HG02678 (cell line): Measurements from ENCODE around the gene ZBTB46.

Experiments
- ATAC-seq: cut with Tn5 transposase; IDR thresholded peaks from one replicate; pipeline ENCODE4 v1.9.1; 2021; ENCODE audit warnings: mild to moderate bottlenecking, moderate library complexity; ENCODE audit not compliant: unreplicated experiment

The ZBTB46 gene

DNA sequence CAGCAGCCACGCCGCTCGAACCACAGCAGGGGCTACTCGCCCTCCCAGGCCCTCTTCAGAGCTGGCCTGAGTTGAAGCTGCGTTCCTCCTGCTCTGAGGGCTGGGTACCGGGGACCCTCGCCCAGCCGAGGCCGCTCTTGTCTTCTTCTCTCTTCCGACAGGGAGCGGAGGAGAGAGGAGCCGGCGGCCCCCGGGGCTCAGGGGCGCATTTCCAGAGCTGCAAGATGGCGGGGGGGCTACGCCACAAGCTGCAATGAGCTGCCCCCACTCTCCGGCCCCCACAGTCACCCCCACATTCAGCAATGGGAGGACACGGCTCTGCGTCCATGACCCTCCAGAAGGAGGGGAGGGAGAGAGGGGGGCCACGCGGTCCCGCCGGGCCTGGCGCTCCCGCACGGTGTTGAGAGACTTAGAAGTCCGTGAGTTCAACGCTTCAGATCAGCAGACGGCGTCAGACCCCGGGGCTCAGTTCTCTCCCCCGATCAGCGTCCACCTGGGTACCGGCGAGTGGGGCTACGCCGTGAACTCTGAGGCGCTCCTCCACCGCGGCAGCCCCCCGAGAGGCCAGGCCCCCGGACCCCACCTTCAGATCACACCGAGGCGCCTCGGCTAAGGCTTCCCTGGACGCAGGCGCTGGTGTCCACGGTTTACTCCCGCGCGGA lies 59.9 kb downstream of the ZBTB46 start:
- ATAC-seq = no peak

DNA sequence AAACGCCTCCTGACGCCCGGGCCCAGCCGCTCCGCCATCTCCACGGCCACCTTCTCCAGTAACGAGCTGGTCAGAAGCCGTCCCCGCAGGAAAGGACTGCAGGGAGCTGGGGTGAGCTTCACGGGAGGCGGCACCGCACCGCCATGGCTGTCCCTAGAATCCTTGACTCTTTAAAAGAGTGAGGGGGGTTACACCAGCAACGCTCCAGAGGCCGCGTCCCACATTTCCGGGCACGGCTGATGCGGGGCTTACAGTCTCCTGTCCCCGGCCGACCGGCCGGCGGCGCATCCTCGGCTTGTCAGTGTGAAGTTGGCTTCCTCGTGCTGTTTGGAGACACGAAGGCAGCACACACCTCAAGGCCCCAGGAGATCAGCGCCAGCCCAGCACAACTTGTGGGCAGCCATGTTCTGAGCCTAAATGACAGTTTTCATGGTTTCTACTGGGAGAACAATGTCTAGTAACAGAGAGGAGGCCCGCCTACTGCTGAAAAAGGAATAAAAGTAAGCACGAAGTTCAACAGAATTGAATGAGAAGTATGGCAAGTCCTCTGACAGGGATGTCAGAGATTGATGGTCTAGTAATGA lies 61.1 kb downstream of the ZBTB46 start:
- ATAC-seq = no peak

DNA sequence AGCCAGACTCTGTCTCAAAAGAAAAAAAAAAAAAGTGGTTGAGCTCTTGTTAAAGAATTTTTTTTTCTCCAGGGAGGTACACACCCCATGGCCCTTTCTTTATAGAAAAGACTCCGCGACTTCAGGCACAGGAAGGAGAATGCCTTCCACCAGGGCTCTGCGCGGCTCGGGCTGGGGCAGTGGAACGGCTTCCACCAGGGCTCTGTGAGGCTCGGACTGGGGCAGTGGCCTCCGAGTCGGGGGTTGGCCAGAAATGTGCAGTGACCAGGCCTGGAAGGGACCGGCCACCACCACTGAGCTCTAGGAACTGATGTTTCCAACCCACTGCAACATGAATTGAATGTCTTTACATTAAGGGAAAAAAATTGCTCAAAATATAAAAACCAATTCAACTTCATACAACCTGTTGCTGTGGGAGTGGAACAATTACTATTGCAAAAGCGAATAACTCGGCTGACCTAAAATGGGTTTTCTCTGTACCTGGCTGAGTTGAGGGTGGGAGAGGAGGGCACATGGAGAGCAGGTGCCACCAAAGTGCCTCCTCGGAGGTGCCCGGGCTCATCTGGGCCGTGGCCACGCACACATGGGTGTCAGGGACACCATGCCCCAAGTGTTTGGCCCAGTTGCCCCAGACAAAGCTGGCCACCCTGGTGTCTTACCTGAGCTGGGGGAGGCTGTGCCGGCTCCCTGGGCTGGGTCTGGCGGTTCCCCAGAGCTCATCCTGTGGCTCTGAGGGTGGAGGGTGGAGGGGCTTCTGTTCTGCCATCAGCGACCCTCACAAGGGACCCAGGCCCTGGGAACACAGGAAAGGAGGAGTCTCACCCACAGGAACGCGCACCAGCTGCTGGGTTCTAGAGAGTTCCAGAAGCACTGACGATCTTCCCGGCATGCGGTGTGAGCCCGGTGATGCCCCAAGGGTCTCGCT lies 62.2 kb downstream of the ZBTB46 start:
- no peak for ATAC-seq

DNA sequence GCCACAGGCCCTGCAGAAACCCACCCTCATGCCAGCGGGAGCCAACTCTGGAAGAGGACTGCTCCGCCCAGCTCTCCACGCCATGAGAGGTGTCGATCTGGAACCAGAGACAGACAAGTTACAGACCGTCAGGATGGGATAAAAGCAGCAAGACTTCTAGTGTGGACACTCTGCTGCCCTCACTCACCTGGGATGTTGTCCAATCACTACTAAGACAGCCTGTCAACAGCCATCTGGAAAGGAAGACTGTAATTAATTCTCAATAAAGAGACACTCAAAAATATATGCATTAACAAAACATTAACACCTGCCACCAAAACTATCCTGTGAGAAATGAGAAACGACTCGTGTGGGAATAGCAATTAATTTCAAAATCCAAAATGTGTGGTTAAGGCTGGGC lies 63.2 kb downstream of the ZBTB46 start:
- ATAC-seq = no peak

DNA sequence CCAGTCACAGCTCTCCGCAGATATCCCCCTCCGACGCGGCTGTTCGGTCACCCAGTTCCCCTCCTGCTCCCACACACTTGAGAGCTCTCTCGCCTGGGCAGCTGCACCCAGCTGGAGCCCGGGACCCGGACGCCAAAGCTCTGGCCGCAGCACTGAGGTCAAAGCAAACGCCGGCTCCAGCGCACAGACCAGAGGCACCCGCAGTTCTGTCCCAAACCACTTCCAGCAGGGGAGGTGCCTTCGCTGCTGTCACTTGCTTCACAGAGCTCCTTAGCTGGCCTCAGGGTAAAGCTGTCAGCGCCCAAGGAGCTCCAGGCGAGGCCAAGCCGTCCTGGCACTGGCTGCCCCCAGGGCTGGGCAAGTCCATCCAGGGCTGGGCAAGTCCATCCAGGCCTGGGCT lies 63.6 kb downstream of the ZBTB46 start:
- no peak for ATAC-seq

DNA sequence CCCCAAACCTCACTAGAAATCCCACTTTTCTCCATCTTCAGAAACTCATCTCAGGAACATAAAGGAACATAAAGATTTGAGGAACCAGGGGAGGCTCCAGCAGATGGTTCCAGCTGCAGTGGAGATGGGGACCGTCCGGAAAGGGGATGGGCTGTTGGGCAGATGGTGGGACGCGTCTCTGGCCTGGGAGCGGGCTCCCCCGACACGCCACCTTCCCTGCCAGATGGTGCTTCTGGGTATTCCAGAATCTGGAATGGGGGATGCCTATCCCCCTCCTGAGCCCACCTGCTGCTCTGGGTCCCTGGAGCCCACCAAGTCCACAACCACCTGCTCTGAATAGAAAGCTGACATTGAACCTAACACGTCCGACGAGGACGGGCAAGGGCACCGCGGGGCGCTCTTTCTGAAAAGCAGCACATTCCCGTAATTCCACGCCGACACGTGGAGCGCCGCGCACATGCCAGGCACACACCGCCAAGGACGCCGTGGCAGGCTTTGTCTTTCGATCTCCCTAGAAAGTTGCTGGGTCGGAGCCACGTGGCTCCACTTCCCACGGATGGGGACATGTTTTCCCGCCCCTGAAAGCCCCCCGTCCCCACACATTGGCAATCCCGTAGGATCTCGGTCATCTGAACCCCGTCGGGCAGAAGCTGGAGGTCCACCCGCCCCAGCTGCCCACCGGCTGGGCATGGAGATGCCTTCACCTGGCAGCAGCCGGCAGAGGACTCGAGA lies 64.2 kb downstream of the ZBTB46 start:
- ATAC-seq = no peak

DNA sequence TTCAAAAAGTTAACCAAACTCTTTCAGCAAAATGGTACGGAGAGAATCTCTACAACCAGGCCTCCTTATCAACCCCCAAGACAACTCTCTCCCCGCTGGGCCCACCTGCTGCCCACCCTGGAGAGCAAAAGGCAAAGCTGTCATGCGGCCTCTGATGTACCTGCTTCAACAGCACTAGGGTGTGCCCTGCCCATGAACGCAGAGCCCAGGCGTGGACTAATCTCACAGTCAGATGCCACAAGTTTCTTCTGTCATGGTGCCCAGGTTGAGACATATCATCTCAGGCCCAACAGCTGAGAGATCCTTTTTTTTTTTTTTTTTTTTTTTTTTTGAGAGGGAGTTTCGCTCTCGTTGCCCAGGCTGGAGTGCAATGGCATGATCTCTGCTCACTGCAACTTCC lies 65.2 kb downstream of the ZBTB46 start:
- ATAC-seq = no peak

DNA sequence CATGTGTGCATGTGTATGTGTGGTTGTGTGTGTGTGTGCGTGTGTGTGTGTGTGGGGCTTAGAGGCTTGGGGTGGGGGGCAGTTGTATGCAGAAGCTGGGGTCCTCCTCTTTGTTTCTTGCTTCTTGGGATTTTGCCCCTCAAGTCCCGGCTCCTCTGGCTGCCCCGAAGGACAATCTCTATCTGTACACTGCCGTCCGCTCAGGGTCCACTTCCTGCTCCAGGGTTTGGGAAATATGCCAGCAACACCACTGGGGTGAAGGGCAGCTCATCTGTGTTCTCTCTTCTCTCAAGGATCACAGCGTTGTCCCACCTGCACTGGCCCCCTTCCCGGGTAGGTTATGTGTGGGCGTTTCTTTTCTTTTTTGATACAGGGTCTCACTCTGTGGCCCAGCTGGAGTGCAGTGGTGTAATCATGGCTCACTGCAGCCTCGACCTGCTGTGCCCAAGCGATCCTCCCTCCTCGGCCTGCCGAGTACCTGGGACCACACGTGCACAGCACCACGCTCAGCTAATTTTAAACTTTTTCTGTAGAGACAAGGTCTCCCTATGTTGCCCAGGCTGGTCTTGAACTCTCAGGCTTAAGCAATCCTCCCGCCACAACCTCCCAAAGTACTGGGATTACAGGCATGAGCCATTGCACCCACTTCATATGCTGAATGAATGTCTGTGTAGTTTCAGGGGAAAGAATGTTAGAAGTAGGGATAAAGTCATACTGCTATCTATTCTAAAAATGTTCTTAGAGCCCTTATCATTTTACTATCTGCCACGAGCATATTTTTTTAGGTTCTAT lies 65.8 kb downstream of the ZBTB46 start:
- ATAC-seq = no peak

DNA sequence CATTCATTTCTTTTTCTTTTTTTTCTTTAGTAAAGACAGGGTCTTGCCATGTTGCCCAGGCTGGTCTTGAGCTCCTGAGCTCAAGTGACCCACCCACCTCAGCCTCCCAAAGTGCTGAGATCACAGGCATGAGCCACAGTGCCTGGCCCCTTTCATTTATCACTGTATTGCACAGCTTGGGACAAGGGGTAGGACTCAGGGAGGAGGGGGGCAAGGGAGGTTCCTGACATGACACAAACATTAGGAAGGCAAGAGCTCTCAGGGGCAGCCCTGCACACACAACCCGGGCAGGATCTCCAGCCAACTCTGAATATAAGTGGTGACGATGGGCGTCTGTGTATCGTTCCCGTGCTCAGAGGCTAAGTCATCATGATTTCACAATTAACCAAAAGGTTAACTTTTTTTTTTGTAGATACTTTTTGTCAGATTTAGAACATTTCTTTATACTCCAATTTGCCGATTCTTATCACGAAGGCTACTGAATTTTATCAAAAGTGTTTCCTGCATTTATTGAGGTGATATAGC lies 71.6 kb downstream of the ZBTB46 start:
- ATAC-seq = no peak

DNA sequence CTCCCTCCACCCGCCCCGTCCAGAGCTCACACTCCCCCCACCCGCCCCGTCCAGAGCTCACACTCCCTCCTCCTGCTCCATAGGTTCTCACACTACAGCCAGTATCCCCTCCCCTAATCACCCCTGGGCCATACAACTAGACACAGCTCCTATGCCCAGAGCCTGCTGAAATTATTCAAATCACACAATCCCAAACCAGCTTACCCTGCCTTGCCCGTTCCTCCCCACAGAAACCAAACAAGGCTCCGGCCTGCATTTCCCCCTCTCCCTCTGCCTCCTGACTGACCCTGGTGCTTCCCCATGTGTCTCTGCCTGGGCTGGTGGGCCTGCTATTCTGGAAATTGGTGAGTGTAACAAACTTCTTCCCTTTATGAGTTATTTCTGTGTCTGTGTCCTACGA lies 72.9 kb downstream of the ZBTB46 start:
- no peak for ATAC-seq

DNA sequence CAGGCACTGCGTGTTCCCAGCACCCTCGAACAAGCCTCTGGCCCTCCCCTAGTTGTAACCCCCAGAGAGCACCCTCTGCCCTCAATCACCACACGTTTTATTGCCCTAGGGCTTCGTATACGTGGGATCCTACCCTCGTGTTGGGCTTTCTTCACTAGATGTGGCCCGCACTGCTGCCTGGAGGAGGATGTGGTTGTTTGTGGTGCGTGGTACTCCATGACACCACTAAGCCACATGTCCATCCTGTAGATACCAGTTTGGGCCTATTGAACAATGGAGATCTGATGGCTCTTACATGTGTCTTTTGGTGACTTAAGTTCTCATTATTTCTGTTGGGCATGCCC lies 74.4 kb downstream of the ZBTB46 start:
- ATAC-seq = no peak

DNA sequence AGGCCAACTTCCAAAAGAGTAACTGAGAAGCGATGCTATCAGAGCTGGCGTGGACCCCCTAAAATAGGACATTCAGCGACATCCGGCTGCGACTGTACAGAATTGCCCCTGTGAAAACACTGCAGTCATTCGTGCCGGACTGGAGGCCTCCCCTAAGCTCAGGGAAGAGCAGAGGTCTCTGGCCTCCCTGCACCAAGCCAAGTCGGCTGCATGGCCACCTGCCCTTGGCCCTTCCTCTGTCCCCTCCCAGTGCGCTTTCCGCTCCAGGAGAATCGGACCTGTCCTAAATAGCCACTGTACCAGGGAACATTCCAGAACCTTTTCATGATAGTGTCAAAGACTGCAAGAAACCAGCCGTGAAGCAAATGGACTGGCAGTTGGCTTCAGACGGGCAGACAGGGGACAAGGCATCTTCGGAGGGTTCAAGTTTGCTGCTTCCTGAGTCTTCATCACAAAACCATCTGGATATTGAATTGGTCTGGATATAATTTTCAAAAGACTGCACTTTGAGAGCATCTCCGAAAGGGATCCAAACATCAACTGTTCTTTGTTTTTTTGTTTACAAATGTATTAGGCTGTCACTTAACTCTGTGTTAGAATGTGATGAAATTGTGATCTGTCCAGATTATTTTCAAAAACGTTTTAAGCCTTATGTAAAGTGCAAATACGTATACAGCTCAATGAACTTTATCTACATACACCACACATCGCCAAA lies 75.0 kb downstream of the ZBTB46 start:
- ATAC-seq = no peak

DNA sequence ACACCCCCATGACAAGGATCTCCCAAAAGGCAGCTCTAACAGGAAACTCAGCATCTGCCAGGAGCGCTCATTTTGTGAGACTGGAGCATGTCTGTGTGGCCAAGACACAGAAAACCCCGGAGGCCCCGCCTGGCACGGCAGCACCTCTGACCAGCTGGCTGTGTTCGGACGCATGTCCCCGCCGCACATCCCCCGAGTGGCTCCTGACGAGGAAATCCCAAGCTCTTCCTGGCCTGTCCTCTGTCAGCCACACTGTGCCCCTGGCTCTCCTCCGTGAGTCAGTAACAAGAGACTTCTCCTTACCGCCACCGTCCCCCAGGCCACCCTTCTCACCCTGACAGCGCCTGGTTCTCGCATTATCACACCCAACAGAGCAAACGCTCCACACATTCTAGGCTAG lies 77.1 kb downstream of the ZBTB46 start:
- ATAC-seq = no peak

DNA sequence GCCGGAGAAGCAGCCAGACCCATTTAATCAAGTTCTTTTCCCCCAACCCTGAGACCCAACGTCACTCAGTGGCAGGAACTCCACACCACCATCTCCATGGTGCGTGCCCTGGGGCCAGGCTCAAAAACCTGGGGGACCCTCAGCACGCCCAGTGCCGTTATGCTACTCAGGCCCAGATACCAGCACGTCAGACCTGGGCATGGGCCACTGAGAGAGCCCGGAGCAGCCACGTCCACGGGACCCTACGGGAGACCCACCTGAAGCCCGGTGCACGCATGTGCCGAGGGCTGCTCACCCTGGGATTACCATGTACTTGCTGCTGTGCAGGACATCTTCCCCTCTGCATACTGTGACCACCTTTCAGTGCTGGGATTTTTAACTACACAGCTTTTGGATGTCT lies 77.7 kb downstream of the ZBTB46 start:
- ATAC-seq = no peak

DNA sequence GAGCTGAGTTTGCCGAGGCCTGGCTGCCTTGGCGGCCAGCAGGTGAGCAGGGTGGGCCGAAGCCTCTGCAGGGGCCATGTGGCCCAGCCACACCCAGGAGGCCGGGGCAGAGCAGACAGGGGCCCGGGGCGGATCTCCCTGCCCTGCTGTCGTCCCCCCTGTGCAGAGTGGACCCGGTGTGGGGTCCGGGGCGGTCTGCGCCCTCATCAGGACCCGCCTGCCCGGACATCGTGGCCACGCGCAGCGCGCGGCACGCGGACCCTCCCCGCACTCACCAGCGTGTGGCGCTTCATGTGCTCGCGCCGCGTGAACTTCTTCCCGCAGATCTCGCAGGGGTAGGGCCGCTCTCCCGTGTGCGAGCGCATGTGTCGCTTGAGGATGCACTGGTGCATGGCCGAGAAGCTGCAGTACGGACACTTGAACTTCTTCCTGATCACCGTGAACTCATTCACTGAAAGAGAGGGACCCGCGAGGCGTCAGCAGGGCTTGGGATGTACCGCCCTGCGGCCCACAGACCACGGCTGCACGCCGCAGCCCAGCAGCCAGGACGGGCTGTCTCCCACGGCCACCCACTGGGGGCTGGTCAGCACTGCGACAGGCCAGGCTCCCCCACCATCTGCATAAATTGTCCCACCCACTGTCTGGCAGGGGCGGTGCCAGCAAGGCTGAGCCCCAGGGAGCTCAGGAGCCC lies 78.5 kb downstream of the ZBTB46 start:
- ATAC-seq = no peak

DNA sequence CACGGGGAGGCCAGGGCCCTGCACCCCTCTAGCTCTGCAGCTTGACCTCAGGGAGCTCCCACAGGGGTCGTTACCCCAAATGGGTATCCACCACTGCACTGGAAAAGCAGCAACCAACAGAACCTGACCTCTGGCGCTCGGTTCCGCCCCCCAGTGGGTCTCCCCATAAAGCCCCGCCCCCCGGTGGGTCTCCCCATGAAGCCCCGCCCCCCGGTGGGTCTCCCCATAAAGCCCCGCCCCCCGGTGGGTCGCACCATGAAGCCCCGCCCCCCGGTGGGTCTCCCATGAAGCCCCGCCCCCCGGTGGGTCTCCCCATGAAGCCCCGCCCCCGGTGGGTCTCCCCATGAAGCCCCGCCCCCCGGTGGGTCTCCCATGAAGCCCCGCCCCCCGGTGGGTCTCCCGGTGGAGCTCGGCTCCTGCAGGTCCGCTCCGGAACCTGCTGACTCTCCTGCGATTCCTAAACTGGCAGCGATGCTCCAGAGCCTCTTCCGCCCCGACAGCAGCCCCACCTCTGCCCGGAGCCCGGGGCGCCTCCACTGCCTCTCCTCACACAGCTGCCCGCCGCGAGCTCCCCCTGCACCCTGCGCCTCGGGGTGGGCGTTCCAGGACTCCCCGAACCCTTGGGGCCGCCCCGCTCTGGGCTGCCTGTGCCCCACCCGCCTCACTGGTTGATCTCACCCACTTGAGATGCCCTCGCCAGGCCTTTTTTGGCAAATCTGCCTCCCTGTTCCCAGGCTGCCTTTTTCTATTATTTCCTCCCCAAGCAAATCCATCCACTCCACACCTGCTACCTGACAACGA lies 79.4 kb downstream of the ZBTB46 start:
- ATAC-seq = no peak

DNA sequence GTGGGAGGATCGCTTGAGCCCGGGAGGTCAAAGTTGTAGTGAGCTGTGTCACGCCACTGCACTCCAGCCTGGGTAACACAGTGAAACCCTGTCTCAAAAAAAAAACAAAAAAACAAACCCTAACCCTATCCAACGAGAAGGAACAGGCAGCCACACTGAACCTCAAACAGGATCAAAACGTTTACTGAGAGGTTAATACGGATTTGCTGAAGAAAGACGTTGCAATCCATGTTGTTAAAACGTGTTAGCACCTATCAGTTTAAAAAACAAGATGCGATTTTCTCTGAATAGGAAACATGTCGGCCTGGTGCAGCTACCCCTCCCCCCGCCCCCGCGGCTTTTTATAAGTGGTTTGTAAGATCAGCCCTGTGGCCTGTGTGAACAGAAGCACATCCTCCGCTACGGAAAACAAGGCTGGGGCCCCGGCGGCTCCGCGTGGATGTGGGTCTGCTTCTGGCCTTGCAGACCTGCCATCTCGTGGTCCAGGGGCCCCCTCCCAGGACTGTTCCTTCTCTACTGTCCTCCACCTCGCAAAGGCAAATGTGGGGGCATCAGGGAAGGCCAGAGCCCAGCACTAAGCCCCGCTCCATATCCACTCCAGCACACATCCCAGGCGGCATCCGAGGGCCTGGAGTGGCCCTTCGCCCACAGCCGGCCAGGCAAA lies 80.1 kb downstream of the ZBTB46 start:
- no peak for ATAC-seq
